Measurements from ENCODE around the gene OSBPL6. TPM values are rescaled to one million over a fixed set of nuclear protein-coding genes. Genes with fewer than 3 reads are reported as not detected.
A peak's percentile ranks its signal among the peaks of the same experiment; 100 is the strongest.

The OSBPL6 gene
- total RNA-seq, 1 donor: 6.5 TPM

DNA sequence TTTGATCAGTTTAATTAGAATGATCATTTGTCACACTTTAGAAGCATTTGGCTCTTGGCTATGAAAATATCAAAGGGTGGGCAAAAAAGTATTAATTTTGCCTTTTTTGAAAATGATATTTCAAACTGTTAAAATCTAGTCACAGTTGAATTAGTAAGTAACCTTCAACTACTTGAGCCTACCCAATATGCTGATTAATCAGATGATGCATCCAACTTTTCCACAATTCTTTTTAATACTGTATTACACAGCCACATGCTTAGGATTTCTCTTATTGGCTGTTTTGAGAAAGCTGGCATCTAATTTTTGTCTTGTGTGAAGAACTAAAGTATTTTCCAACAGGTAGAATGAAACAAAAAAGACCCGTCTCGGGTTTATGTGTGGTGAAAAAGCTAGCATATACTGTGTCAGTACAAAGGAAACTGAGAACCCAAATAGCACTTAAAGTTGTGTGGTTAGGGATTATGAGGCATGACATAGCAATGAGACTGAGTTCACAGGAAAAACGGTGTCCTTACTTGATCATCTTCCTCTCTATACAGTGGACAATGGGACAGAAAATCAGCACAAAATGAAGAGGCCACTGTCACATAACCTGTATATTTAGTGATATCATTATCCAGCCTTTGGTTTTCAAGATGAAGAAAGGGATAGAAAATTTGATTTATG lies 11.7 kb downstream of the OSBPL6 start:
- TF ChIP-seq, protein P1, sequence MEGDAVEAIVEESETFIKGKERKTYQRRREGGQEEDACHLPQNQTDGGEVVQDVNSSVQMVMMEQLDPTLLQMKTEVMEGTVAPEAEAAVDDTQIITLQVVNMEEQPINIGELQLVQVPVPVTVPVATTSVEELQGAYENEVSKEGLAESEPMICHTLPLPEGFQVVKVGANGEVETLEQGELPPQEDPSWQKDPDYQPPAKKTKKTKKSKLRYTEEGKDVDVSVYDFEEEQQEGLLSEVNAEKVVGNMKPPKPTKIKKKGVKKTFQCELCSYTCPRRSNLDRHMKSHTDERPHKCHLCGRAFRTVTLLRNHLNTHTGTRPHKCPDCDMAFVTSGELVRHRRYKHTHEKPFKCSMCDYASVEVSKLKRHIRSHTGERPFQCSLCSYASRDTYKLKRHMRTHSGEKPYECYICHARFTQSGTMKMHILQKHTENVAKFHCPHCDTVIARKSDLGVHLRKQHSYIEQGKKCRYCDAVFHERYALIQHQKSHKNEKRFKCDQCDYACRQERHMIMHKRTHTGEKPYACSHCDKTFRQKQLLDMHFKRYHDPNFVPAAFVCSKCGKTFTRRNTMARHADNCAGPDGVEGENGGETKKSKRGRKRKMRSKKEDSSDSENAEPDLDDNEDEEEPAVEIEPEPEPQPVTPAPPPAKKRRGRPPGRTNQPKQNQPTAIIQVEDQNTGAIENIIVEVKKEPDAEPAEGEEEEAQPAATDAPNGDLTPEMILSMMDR (IDR thresholded peaks at IDR 0.05; ENCODE audit: insufficient read depth, low read depth, low read length): no peak
- peak; percentile 38 for DNase-seq (ENCODE audit: low read depth)
- H3K4me3 ChIP-seq (ENCODE audit: low read depth, low read length): no peak overlapping the region

DNA sequence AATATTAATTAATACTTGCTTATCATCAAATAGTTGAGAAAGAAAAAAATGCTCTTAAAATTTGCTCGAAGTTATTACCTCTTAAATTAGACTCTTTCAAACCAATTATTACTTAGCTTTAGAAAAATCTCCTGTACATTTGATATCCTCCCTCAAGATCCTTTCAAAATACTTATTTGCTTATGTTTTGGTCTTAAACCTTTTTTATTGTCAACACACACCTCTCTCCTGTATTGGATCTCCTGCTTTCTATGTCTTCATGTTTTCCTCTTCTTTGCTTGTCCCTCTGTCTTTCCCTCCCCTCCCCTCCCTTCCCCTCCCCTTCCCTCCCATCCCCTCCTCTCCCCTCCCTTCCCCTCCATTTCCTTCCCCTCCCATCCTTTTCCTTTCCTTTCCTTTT lies 14.0 kb downstream of the OSBPL6 start:
- H3K4me3 ChIP-seq (ENCODE audit: low read depth, low read length): no peak overlapping the region
- no peak for DNase-seq (ENCODE audit: low read depth)
- TF ChIP-seq, protein P1 (IDR thresholded peaks at IDR 0.05; ENCODE audit: insufficient read depth, low read depth, low read length): no peak

DNA sequence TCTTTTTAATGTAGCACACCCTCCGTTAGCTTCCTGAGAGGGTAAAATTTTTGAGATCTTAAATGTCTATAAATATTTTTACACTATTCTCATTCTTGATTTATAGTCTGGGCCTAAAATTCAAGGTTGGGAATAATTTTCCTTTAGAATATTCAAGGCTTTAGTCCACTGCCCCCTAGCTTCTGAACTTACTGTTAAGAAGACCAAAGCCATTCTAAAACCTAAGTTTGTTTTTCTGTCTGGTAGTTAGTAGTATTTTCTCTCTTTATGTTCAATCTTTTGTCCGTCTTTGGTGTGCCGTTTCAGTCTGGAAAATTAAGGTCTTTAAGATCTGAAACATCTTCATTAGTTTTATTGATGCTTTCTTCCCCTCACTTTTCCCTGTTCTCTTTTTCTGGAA lies 14.5 kb downstream of the OSBPL6 start:
- DNase-seq (ENCODE audit: low read depth): peak; percentile 19
- TF ChIP-seq, protein P1 (IDR thresholded peaks at IDR 0.05; ENCODE audit: insufficient read depth, low read depth, low read length): peak; percentile 45

DNA sequence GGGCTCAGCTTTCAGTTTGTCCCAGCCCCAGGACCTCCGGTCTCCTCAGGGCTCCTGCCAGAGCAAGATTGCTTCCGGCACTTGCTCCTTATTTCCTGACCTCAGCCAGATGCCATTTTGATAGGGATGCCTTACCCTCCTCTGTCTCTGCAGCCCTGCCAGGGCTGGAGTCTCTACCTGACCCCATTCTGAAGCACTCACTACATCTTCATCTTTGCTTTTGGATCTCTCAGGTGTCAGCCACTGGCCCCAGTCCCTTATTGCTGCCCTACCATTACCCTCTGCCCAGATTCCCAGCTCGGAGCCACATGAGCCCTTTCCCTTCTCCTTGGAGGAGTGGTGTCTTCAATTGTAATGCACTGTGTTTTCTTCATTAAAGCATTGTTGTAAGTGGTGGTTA lies 17.1 kb downstream of the OSBPL6 start:
- TF ChIP-seq, protein P1 (IDR thresholded peaks at IDR 0.05; ENCODE audit: insufficient read depth, low read depth, low read length): no peak
- H3K4me3 ChIP-seq (ENCODE audit: low read depth, low read length): no peak overlapping the region
- DNase-seq (ENCODE audit: low read depth): no peak

More for the DNA sequence above, 14.5 kb downstream of the OSBPL6 start:
- H3K4me3 ChIP-seq (ENCODE audit: low read depth, low read length): no peak overlapping the region

DNA sequence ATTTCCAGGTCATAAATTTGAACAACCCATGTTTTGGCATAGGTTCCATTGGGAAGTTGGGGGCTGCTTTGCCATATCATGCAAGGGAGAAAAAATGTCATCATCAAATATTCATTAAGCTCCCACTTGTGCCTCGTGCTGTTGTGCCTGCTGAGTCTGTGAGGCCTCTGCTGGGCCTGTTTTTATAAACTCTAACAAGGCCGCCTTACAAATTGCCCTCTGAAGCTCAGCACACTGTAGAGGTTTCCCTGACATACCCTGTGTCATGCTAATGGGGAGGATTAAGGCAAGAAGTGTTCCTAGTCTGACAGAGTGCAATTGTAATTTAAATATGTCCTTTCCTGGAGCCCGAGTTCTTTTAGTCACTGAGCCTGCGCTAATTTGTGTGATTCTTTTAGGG lies 17.6 kb downstream of the OSBPL6 start:
- DNase-seq (ENCODE audit: low read depth): no peak
- TF ChIP-seq, protein P1 (IDR thresholded peaks at IDR 0.05; ENCODE audit: insufficient read depth, low read depth, low read length): no peak
- H3K4me3 ChIP-seq (ENCODE audit: low read depth, low read length): no peak overlapping the region

DNA sequence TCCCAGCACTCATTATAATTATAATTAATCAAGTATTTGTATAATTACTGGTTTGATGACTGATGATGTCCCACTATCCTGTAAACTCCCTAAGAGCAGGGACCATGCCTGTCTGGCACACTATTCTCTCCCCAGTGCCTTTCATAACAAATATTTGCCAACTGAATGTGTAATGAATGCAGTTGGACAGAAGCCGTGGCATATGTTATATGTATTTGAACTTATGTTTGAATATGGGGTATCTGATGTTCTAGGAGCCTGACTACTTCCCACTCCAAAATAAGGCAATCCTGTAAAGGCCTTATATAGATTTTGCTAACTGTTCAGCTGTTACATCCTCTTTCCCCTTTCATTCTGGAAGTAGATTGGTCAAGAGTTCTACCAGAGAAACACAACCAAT lies 19.7 kb downstream of the OSBPL6 start:
- TF ChIP-seq, protein P1 (IDR thresholded peaks at IDR 0.05; ENCODE audit: insufficient read depth, low read depth, low read length): no peak
- H3K4me3 ChIP-seq (ENCODE audit: low read depth, low read length): no peak overlapping the region

DNA sequence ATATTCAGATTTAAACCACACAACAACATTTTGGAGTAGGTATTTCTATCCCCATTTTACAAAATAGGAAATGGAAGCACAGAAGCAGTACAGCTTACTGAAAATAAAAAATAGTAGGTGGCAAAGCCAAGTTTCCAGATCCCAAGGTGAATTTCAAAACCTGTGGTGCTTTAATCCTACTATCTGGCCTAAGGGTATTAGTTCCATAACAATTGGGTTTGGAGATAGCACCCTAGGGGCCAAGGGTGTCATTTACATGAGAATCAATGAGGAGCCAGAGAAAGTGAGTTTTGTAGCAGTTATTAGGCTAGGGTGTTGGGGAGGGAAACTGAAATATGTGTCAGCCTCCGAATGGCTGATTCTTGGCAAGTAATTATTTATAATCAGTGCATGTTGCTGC lies 24.9 kb downstream of the OSBPL6 start:
- no peak for DNase-seq (ENCODE audit: low read depth)
- no peak overlapping the region for H3K4me3 ChIP-seq (ENCODE audit: low read depth, low read length)
- TF ChIP-seq, protein P1 (IDR thresholded peaks at IDR 0.05; ENCODE audit: insufficient read depth, low read depth, low read length): no peak

More for the DNA sequence above, 19.7 kb downstream of the OSBPL6 start:
- no peak for DNase-seq (ENCODE audit: low read depth)

Measured in fibroblast of villous mesenchyme (primary cell).